Neural progenitor cell (in vitro differentiated cells): ENCODE measurements around the gene PDE11A. TPM values are rescaled to one million over a fixed set of nuclear protein-coding genes. Genes with fewer than 3 reads are reported as not detected.
A peak's percentile ranks its signal among the peaks of the same experiment; 100 is the strongest.

Experiments
- DNase-seq: peaks from one replicate; pipeline ENCODE4 v3.0.0-alpha.2; 2016; ENCODE audit warnings: low spot score
- H2AFZ ChIP-seq: fragments of 200-600 bp; sonication (generic); replicated peaks from 2 replicates; pipeline ENCODE4 v1.6.1; 2016; ENCODE audit warnings: antibody characterized with exemption
- H3F3A ChIP-seq: fragments of 200-600 bp; sonication (generic); 2 replicates; pipeline ENCODE4 v1.6.1; 2016; ENCODE audit warnings: antibody characterized with exemption, low read depth
- H3K27ac ChIP-seq: fragments of 200-600 bp; sonication (generic); 2 replicates; pipeline ENCODE4 v1.5.1; 2016; ENCODE audit warnings: mild to moderate bottlenecking
- H3K27me3 ChIP-seq: fragments of 200-600 bp; sonication (generic); 2 replicates; pipeline ENCODE4 v1.6.1; 2016; ENCODE audit warnings: mild to moderate bottlenecking, moderate library complexity
- H3K36me3 ChIP-seq: fragments of 200-600 bp; sonication (generic); 2 replicates; pipeline ENCODE4 v1.5.1; 2016
- H3K4me1 ChIP-seq: fragments of 200-600 bp; sonication (generic); 2 replicates; pipeline ENCODE4 v1.6.1; 2016; ENCODE audit warnings: mixed run types
- H3K4me2 ChIP-seq: fragments of 200-600 bp; sonication (generic); 2 replicates; pipeline ENCODE4 v1.6.1; 2016
- H3K4me3 ChIP-seq: fragments of 200-600 bp; sonication (generic); 2 replicates; pipeline ENCODE4 v1.5.1; 2016
- H3K79me2 ChIP-seq: fragments of 200-600 bp; sonication (generic); 2 replicates; pipeline ENCODE4 v1.6.1; 2016; ENCODE audit warnings: low read depth
- H3K9ac ChIP-seq: fragments of 200-600 bp; sonication (generic); 2 replicates; pipeline ENCODE4 v1.6.1; 2016
- H3K9me3 ChIP-seq: fragments of 200-600 bp; sonication (generic); 2 replicates; pipeline ENCODE4 v1.5.1; 2016; ENCODE audit warnings: low read depth
- H4K20me1 ChIP-seq: fragments of 200-600 bp; sonication (generic); 2 replicates; pipeline ENCODE4 v1.6.1; 2016; ENCODE audit warnings: low read depth
- H3K27ac Mint-ChIP-seq: 3 replicates; pipeline ENCODE4 v1.8.0; 2021; ENCODE audit warnings: mixed read lengths
- H3K27me3 Mint-ChIP-seq: 2 replicates; pipeline ENCODE4 v1.8.0; 2022; ENCODE audit warnings: low read depth, mild to moderate bottlenecking, inconsistent platforms, moderate library complexity, mixed read lengths; ENCODE audit not compliant: insufficient read depth
- H3K36me3 Mint-ChIP-seq: 3 replicates; pipeline ENCODE4 v1.8.0; 2021; ENCODE audit warnings: mixed read lengths
- H3K4me1 Mint-ChIP-seq: 3 replicates; pipeline ENCODE4 v1.8.0; 2021; ENCODE audit warnings: mixed read lengths
- H3K4me3 Mint-ChIP-seq: 3 replicates; pipeline ENCODE4 v1.8.0; 2021; ENCODE audit warnings: mild to moderate bottlenecking, moderate library complexity, mixed read lengths
- H3K9me3 Mint-ChIP-seq: 3 replicates; pipeline ENCODE4 v1.8.0; 2020; ENCODE audit warnings: mixed read lengths
- CTCF ChIP-seq: fragments of 200-600 bp; sonication (generic); IDR thresholded peaks from 2 replicates; pipeline ENCODE4 v1.5.1; 2017; ENCODE audit warnings: antibody characterized with exemption, mild to moderate bottlenecking
- EZH2 ChIP-seq: fragments of 200-600 bp; sonication (generic); IDR thresholded peaks from 2 replicates; pipeline ENCODE4 v1.6.1; 2017; ENCODE audit warnings: antibody characterized with exemption, mild to moderate bottlenecking, moderate library complexity
- EZH2phosphoT487 ChIP-seq: fragments of 200-600 bp; sonication (generic); IDR thresholded peaks from 2 replicates; pipeline ENCODE4 v1.6.1; 2017; ENCODE audit warnings: antibody characterized with exemption
- total RNA-seq: library from RNA; depleted of rRNA; stranded (reverse); fragments of >200 nt; gene quantifications from 2 replicates; pipeline ENCODE4 v1.2.3, GENCODE V29; 2015; ENCODE audit warnings: low replicate concordance

Gene PDE11A
- total RNA-seq, 1 donor from 2014 or later: 0.13 TPM

GRCh38 chr2:177998006-177998405 is 74.6 kb downstream of the PDE11A start:
- Histone ChIP-seq H3K9ac (no peak overlapping the region), H3K27me3 (no peaks in the 10 kb centered on the region), H3K4me3 (no peak overlapping the region), H4K20me1 (no peaks in the 10 kb centered on the region), H3K27ac (no peak overlapping the region), H3K9me3 (no peaks in the 10 kb centered on the region), H3K36me3 (no peaks in the 10 kb centered on the region), H3K4me1 (no peaks in the 10 kb centered on the region), H3K4me2 (no peak overlapping the region), H3F3A (no peaks in the 10 kb centered on the region), H3K79me2 (no peaks in the 10 kb centered on the region), H2AFZ (no peak overlapping the region)
- Mint-ChIP-seq H3K27me3 (no peaks in the 10 kb centered on the region), H3K36me3 (no peaks in the 10 kb centered on the region), H3K4me3 (no peak overlapping the region), H3K9me3 (no peaks in the 10 kb centered on the region), H3K4me1 (peaks cover 8% of the 10 kb centered on the region), H3K27ac (no peak overlapping the region)
- no peak for DNase-seq
- no peak for TF ChIP-seq CTCF
- no peak for TF ChIP-seq EZH2
- no peak for TF ChIP-seq EZH2phosphoT487

- Mint-ChIP-seq H3K4me3 (no peak overlapping the region), H3K9me3 (no peaks in the 10 kb centered on the region), H3K36me3 (no peaks in the 10 kb centered on the region), H3K4me1 (peaks cover 8% of the 10 kb centered on the region), H3K27ac (no peak overlapping the region), H3K27me3 (no peaks in the 10 kb centered on the region)
- Histone ChIP-seq H3K79me2 (no peaks in the 10 kb centered on the region), H3K27ac (no peak overlapping the region), H2AFZ (no peak overlapping the region), H3K9me3 (no peaks in the 10 kb centered on the region), H3F3A (no peaks in the 10 kb centered on the region), H3K4me1 (no peaks in the 10 kb centered on the region), H3K4me3 (no peak overlapping the region), H3K27me3 (no peaks in the 10 kb centered on the region), H4K20me1 (no peaks in the 10 kb centered on the region), H3K36me3 (no peaks in the 10 kb centered on the region), H3K4me2 (no peak overlapping the region), H3K9ac (no peak overlapping the region)
- TF ChIP-seq CTCF (no peak), EZH2 (no peak), EZH2phosphoT487 (no peak)
- no peak for DNase-seq
Observed at GRCh38 chr2:177992992-177993391, 79.6 kb downstream of the PDE11A start.

- H4K20me1 ChIP-seq: no peaks in the 10 kb centered on the region
- no peak overlapping the region for H3K9ac ChIP-seq
- no peaks in the 10 kb centered on the region for H3K27me3 ChIP-seq
- H3F3A ChIP-seq: no peaks in the 10 kb centered on the region
- DNase-seq: no peak
- Mint-ChIP-seq H3K36me3 (no peaks in the 10 kb centered on the region), H3K4me3 (no peak overlapping the region), H3K27ac (no peak overlapping the region), H3K27me3 (no peaks in the 10 kb centered on the region), H3K4me1 (peaks cover 2% of the 10 kb centered on the region), H3K9me3 (no peaks in the 10 kb centered on the region)
- no peaks in the 10 kb centered on the region for H3K4me1 ChIP-seq
- no peak overlapping the region for H3K4me2 ChIP-seq
- H3K27ac ChIP-seq: no peak overlapping the region
- no peaks in the 10 kb centered on the region for H3K36me3 ChIP-seq
- no peaks in the 10 kb centered on the region for H3K79me2 ChIP-seq
- TF ChIP-seq EZH2phosphoT487 (no peak), EZH2 (no peak), CTCF (no peak)
- H3K9me3 ChIP-seq: no peaks in the 10 kb centered on the region
- peak overlapping the region; percentile 13 for H2AFZ ChIP-seq
- H3K4me3 ChIP-seq: no peak overlapping the region
Observed at GRCh38 chr2:177989029-177989885, 83.3 kb downstream of the PDE11A start.
